ENCODE measurements around the gene CDCP2.
"Not testable (repeated sequence)": the region's sequence is repeated elsewhere in the genome, so short reads cannot be mapped to it uniquely, and the experiment has no call there.

CDCP2 gene

GRCh38 chr1:54099061-54099610, 53.7 kb downstream of the CDCP2 start:
- DNase-seq (ENCODE audit: low read depth), result no peak
- H3K4me3 ChIP-seq (ENCODE audit: control insufficient read depth, low read depth, low read length), result no peak overlapping the region
- TF ChIP-seq CTCF (conservative IDR thresholded peaks at IDR 0.05; ENCODE audit: control insufficient read depth, insufficient read depth, low read depth, low read length), result no peak

- TF ChIP-seq CTCF (conservative IDR thresholded peaks at IDR 0.05; ENCODE audit: control insufficient read depth, insufficient read depth, low read depth, low read length), result no peak
- no peak overlapping the region for H3K4me3 ChIP-seq (ENCODE audit: control insufficient read depth, low read depth, low read length)
- DNase-seq (ENCODE audit: low read depth), result no peak
These were observed 55.9 kb downstream of the CDCP2 start for GRCh38 chr1:54096877-54097240.

- no peak overlapping the region for H3K4me3 ChIP-seq (ENCODE audit: control insufficient read depth, low read depth, low read length)
- no peak for DNase-seq (ENCODE audit: low read depth)
- no peak for TF ChIP-seq CTCF (conservative IDR thresholded peaks at IDR 0.05; ENCODE audit: control insufficient read depth, insufficient read depth, low read depth, low read length)
These were observed 56.4 kb downstream of the CDCP2 start for GRCh38 chr1:54096227-54096876.

- H3K4me3 ChIP-seq (ENCODE audit: control insufficient read depth, low read depth, low read length), result no peak overlapping the region
- no peak for DNase-seq (ENCODE audit: low read depth)
- no peak for TF ChIP-seq CTCF (conservative IDR thresholded peaks at IDR 0.05; ENCODE audit: control insufficient read depth, insufficient read depth, low read depth, low read length)
These were observed 57.1 kb downstream of the CDCP2 start for GRCh38 chr1:54095546-54096226.

GRCh38 chr1:54094730-54095105, 58.1 kb downstream of the CDCP2 start:
- not testable (repeated sequence) for DNase-seq (ENCODE audit: low read depth); H3K4me3 ChIP-seq (ENCODE audit: control insufficient read depth, low read depth, low read length)

GRCh38 chr1:54094001-54094729, 58.6 kb downstream of the CDCP2 start:
- no peak overlapping the region for H3K4me3 ChIP-seq (ENCODE audit: control insufficient read depth, low read depth, low read length)
- DNase-seq (ENCODE audit: low read depth), result no peak
- no peak for TF ChIP-seq CTCF (conservative IDR thresholded peaks at IDR 0.05; ENCODE audit: control insufficient read depth, insufficient read depth, low read depth, low read length)

GRCh38 chr1:54091666-54092065, 61.1 kb downstream of the CDCP2 start:
- no peak for DNase-seq (ENCODE audit: low read depth)
- no peak overlapping the region for H3K4me3 ChIP-seq (ENCODE audit: control insufficient read depth, low read depth, low read length)
- TF ChIP-seq CTCF (conservative IDR thresholded peaks at IDR 0.05; ENCODE audit: control insufficient read depth, insufficient read depth, low read depth, low read length), result no peak
